K562 (cell line): ENCODE data around the gene VPS4A. TPM values are rescaled to one million over a fixed set of nuclear protein-coding genes. Genes with fewer than 3 reads are reported as not detected.

Experiments
- BMI1 ChIP-seq: fragments of 150-350 bp; IDR thresholded peaks from 2 replicates; pipeline ENCODE4 v1.6.1; 2014; ENCODE audit warnings: low read length
- EP300 ChIP-seq: IDR thresholded peaks from 2 replicates; pipeline ENCODE4 v1.6.1; 2012; ENCODE audit warnings: low read length, improper control_type of control experiment
- GABPB1 ChIP-seq: sonication (generic); formaldehyde crosslinking; IDR thresholded peaks from 2 replicates; pipeline ENCODE4 v1.8.0; 2022; ENCODE audit warnings: mild to moderate bottlenecking, missing genetic modification reagents
- MIER1 ChIP-seq: fragments of 450-650 bp; IDR thresholded peaks from 2 replicates; pipeline ENCODE4 v1.6.1; 2016; ENCODE audit warnings: antibody characterized with exemption, mild to moderate bottlenecking, low read depth
- NELFE ChIP-seq: IDR thresholded peaks from 2 replicates; pipeline ENCODE4 v1.6.1; 2011; ENCODE audit warnings: mild to moderate bottlenecking; ENCODE audit not compliant: insufficient read depth, insufficient read length
- NFRKB ChIP-seq: fragments of 450-650 bp; IDR thresholded peaks from 2 replicates; pipeline ENCODE4 v1.6.1; 2016; ENCODE audit warnings: low read depth
- NONO ChIP-seq, 2 experiments: fragments of 200-400 bp in 1 of 2; fragments of 450-650 bp in 1 of 2; formaldehyde crosslinking in 1 of 2; IDR thresholded peaks; 2 replicates each; pipeline ENCODE4 v1.6.1; 2017; ENCODE audit warnings: low read depth in 2 of 2, mild to moderate bottlenecking in 2 of 2, moderate library complexity in 2 of 2, low read length in 1 of 2
- RBFOX2 ChIP-seq: fragments of 200-400 bp; formaldehyde crosslinking; IDR thresholded peaks from 2 replicates; pipeline ENCODE4 v1.6.1; 2017; ENCODE audit warnings: low read depth, mild to moderate bottlenecking, low read length, moderate library complexity
- RFX1 ChIP-seq: fragments of 450-650 bp; IDR thresholded peaks from 2 replicates; pipeline ENCODE4 v1.6.1; 2016; ENCODE audit warnings: mild to moderate bottlenecking, moderate library complexity
- SLC30A9 ChIP-seq: fragments of 250-450 bp; sonication (Bioruptor Pico); IDR thresholded peaks from 2 replicates; pipeline ENCODE4 v1.8.0; 2022; ENCODE audit warnings: mild to moderate bottlenecking, moderate library complexity
- SMARCE1 ChIP-seq: fragments of 450-650 bp; IDR thresholded peaks from 2 replicates; pipeline ENCODE4 v1.7.1; 2016; ENCODE audit warnings: mild to moderate bottlenecking
- SRSF9 ChIP-seq: fragments of 200-400 bp; formaldehyde crosslinking; IDR thresholded peaks from 2 replicates; pipeline ENCODE4 v1.6.1; 2017; ENCODE audit warnings: low read depth, low read length, borderline replicate concordance
- THRAP3 ChIP-seq: fragments of 450-650 bp; IDR thresholded peaks from 2 replicates; pipeline ENCODE4 v1.6.1; 2016; ENCODE audit warnings: mild to moderate bottlenecking, inconsistent platforms, borderline replicate concordance
- ZNF175 ChIP-seq: fragments of 200-800 bp; sonication (Bioruptor generic); IDR thresholded peaks from 2 replicates; pipeline ENCODE4 v1.6.1; 2016; ENCODE audit warnings: low read depth, mild to moderate bottlenecking, missing genetic modification characterization, missing compliant biosample characterization
- ZNF57 ChIP-seq: fragments of 450-650 bp; formaldehyde crosslinking; IDR thresholded peaks from 2 replicates; pipeline ENCODE4 v1.4.0; 2020; ENCODE audit warnings: mild to moderate bottlenecking, moderate library complexity
- polyA plus RNA-seq, 8 experiments: library from polyadenylated mRNA; depleted of rRNA in 4 of 8; stranded (reverse) in 5 of 8; unstranded in 3 of 8; fragments of >200 nt; fragmentation: Nextera tagmentation in 2 of 8; fragmentation: Illumina TruSeq in 1 of 8; extraction: Ambion mirVana in 2 of 8; extraction: Trizol in 1 of 8; gene quantifications; 2 replicates each; pipeline versions ENCODE4 v1.2.1 to v1.2.3, GENCODE V29; 2011 to 2014; ENCODE audit warnings: inconsistent platforms in 1 of 8, missing spikeins in 1 of 8
- total RNA-seq, 7 experiments: library from RNA; depleted of rRNA in 6 of 7; stranded (reverse); fragments of >200 nt in 6 of 7; fragmentation: Illumina TruSeq in 2 of 7; extraction: Trizol in 2 of 7; gene quantifications; 2 replicates each; pipeline versions ENCODE4 v1.2.1 to v1.2.3, GENCODE V29; 2011 to 2021; ENCODE audit warnings: low replicate concordance in 1 of 7
- TF ChIP-seq, protein P1 (sequence below): fragments of 250-450 bp; sonication (Bioruptor Pico); IDR thresholded peaks from 2 replicates; pipeline ENCODE4 v1.5.0; 2022; ENCODE audit warnings: mild to moderate bottlenecking
- TF ChIP-seq, protein P2 (sequence below): fragments of 450-650 bp; formaldehyde crosslinking; IDR thresholded peaks from 2 replicates; pipeline ENCODE4 v1.4.0; 2020; ENCODE audit warnings: mild to moderate bottlenecking
- TF ChIP-seq, protein P3 (sequence below): fragments of 450-650 bp; IDR thresholded peaks from 2 replicates; pipeline ENCODE4 v1.6.1; 2018; ENCODE audit not compliant: partially characterized antibody
- TF ChIP-seq, protein P4 (sequence below): fragments of 450-650 bp; IDR thresholded peaks from 2 replicates; pipeline ENCODE4 v1.6.1; 2016; ENCODE audit warnings: missing biosample characterization, missing genetic modification characterization
- TF ChIP-seq, protein P5 (sequence below): fragments of 450-650 bp; formaldehyde crosslinking; IDR thresholded peaks from 2 replicates; pipeline ENCODE4 v1.4.0; 2022; ENCODE audit warnings: mild to moderate bottlenecking, moderate library complexity

Gene VPS4A
- total and polyA plus RNA-seq, 9 of the 15 experiments (the other 6 are each of a cell fraction or from before 2014, with no cell fraction given) = 7.6 to 45.4 (median 29.9) TPM

DNA sequence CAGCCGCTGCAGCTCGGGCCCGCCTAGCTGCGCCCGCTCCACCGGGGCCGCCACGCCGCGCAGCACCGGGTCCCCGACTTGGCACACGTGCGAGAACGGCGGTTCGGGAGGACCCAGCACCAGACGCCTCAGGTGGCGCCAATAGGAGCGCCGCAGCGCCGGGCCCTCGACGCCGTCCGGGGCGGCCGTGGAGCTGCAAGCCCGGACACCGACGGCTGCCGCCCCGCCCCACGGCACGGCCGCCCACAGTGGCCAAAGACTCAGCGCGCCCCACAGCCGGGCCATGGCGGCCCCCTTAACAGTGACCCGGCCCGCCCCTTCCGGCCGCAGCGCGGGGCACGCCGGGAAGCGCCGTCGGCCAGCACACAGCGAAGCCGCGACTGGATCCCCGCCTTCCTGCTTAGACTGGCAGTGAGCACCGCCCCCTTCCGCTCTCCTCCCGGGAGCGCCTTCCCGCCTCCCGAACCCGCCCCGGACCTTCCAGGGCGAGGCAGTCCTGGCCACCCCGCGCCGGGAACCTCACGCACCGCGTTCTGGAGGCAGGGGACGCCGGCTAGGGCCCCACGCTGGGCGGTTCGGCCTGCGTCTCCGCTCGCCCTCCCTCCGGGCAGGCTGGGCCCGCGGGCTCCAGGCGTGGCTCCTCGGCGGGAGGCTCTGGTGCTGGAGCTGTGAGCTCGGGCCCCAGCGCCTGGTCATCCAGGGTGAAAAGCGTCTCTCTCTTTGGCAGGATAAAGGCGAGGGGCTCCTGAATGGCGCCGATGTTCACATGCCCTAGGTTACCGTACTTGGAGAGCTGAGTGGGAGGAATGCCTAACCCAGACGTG, 19.3 kb downstream of the VPS4A start, which contains the start of gene PDF (continued):
- TF ChIP-seq, protein P1, sequence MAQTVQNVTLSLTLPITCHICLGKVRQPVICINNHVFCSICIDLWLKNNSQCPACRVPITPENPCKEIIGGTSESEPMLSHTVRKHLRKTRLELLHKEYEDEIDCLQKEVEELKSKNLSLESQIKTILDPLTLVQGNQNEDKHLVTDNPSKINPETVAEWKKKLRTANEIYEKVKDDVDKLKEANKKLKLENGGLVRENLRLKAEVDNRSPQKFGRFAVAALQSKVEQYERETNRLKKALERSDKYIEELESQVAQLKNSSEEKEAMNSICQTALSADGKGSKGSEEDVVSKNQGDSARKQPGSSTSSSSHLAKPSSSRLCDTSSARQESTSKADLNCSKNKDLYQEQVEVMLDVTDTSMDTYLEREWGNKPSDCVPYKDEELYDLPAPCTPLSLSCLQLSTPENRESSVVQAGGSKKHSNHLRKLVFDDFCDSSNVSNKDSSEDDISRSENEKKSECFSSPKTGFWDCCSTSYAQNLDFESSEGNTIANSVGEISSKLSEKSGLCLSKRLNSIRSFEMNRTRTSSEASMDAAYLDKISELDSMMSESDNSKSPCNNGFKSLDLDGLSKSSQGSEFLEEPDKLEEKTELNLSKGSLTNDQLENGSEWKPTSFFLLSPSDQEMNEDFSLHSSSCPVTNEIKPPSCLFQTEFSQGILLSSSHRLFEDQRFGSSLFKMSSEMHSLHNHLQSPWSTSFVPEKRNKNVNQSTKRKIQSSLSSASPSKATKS (CRISPR knock-in tag) = no peak
- TF ChIP-seq, protein P2, sequence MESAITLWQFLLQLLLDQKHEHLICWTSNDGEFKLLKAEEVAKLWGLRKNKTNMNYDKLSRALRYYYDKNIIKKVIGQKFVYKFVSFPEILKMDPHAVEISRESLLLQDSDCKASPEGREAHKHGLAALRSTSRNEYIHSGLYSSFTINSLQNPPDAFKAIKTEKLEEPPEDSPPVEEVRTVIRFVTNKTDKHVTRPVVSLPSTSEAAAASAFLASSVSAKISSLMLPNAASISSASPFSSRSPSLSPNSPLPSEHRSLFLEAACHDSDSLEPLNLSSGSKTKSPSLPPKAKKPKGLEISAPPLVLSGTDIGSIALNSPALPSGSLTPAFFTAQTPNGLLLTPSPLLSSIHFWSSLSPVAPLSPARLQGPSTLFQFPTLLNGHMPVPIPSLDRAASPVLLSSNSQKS (CRISPR knock-in tag) = no peak
- TF ChIP-seq ZNF57 (CRISPR knock-in tag) = no peak
- TF ChIP-seq NONO (IDR thresholded peaks at IDR 0.05; ENCODE audit: low read depth in 2 of 2, low read length in 1 of 2) = peak; percentile 20 to 59; a peak in 2 of 4 replicates
- no peak for TF ChIP-seq SLC30A9 (CRISPR knock-in tag)
- peak; percentile 89 for TF ChIP-seq GABPB1
- no peak for TF ChIP-seq SRSF9
- TF ChIP-seq MIER1 = no peak
- TF ChIP-seq, protein P3, sequence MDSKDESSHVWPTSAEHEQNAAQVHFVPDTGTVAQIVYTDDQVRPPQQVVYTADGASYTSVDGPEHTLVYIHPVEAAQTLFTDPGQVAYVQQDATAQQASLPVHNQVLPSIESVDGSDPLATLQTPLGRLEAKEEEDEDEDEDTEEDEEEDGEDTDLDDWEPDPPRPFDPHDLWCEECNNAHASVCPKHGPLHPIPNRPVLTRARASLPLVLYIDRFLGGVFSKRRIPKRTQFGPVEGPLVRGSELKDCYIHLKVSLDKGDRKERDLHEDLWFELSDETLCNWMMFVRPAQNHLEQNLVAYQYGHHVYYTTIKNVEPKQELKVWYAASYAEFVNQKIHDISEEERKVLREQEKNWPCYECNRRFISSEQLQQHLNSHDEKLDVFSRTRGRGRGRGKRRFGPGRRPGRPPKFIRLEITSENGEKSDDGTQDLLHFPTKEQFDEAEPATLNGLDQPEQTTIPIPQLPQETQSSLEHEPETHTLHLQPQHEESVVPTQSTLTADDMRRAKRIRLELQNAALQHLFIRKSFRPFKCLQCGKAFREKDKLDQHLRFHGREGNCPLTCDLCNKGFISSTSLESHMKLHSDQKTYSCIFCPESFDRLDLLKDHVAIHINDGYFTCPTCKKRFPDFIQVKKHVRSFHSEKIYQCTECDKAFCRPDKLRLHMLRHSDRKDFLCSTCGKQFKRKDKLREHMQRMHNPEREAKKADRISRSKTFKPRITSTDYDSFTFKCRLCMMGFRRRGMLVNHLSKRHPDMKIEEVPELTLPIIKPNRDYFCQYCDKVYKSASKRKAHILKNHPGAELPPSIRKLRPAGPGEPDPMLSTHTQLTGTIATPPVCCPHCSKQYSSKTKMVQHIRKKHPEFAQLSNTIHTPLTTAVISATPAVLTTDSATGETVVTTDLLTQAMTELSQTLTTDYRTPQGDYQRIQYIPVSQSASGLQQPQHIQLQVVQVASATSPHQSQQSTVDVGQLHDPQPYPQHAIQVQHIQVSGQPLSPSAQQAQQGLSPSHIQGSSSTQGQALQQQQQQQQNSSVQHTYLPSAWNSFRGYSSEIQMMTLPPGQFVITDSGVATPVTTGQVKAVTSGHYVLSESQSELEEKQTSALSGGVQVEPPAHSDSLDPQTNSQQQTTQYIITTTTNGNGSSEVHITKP = no peak
- TF ChIP-seq RFX1 = no peak
- TF ChIP-seq, protein P4, sequence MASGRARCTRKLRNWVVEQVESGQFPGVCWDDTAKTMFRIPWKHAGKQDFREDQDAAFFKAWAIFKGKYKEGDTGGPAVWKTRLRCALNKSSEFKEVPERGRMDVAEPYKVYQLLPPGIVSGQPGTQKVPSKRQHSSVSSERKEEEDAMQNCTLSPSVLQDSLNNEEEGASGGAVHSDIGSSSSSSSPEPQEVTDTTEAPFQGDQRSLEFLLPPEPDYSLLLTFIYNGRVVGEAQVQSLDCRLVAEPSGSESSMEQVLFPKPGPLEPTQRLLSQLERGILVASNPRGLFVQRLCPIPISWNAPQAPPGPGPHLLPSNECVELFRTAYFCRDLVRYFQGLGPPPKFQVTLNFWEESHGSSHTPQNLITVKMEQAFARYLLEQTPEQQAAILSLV (tag) = no peak
- TF ChIP-seq ZNF175 (CRISPR knock-in tag) = no peak
- TF ChIP-seq SMARCE1 = no peak
- no peak for TF ChIP-seq NFRKB
- TF ChIP-seq, protein P5, sequence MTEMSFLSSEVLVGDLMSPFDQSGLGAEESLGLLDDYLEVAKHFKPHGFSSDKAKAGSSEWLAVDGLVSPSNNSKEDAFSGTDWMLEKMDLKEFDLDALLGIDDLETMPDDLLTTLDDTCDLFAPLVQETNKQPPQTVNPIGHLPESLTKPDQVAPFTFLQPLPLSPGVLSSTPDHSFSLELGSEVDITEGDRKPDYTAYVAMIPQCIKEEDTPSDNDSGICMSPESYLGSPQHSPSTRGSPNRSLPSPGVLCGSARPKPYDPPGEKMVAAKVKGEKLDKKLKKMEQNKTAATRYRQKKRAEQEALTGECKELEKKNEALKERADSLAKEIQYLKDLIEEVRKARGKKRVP (CRISPR knock-in tag) = peak; percentile 74
- no peak for TF ChIP-seq EP300
- TF ChIP-seq BMI1 = no peak
- TF ChIP-seq THRAP3 = no peak
- TF ChIP-seq NELFE = no peak
- TF ChIP-seq RBFOX2 = peak; percentile 95
